Amniotic epithelial cell (primary cell): ENCODE data around the gene ABCA4.
"Not testable (repeated sequence)": the region's sequence is repeated elsewhere in the genome, so short reads cannot be mapped to it uniquely, and the experiment has no call there.

Experiments used
- DNase-seq: peaks from one replicate; pipeline ENCODE4 v3.0.0-alpha.2; 2010; ENCODE audit warnings: low read depth

The ABCA4 gene

DNA sequence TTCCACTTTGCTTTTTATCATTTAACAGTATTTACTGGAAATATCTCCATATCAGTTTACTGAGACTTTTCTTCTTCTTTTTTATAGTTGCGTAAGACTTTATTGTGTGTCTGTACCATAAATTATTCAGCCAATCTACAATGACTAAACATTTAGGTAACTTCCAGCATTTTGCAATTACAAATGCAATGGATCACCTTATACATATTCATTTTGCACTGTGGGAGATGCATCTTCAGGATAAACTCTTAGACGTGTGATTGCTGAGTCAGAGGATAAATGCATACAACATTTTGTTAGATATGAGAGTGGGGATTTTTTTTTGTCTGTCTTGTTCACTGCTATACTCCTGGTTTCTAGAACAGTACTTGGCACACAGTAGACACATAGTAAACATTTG lies 116.0 kb downstream of the ABCA4 start:
- peak; percentile 94 for DNase-seq

DNA sequence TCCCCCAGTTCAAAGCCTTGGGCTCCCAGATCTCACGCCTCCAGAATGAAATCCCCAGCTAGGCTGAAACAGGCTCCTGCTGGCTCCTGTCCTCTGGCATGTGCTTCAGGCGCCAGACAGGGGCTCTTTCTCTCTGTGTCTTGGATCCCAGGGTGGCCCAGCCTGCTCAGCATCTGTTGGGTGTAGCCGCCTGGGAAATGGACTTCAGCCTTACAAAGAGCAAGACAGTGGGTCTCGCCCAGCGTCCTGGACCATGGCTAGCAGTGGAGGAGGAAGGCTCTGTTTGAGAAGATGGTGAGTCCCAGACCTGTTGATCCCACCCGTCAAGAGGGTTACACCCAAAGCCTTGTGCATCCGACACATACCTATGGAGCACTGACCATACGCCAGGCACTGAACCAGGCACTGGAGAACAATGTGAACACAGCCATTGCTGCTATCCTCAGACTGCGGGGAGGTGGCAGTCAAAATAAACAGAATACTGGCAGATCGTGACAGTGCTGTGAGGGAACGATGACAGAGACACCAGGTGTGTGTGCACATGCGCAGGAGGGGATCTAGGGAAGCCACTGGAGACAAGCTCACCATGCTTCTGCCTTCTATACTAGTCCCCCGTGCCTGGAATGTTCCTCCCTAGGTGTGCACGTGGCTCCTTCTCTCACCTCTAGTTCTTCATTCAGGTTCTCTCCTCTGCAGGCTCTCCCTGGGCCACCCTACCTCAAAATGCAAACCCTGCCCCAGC lies 118.7 kb downstream of the ABCA4 start:
- no peak for DNase-seq

DNA sequence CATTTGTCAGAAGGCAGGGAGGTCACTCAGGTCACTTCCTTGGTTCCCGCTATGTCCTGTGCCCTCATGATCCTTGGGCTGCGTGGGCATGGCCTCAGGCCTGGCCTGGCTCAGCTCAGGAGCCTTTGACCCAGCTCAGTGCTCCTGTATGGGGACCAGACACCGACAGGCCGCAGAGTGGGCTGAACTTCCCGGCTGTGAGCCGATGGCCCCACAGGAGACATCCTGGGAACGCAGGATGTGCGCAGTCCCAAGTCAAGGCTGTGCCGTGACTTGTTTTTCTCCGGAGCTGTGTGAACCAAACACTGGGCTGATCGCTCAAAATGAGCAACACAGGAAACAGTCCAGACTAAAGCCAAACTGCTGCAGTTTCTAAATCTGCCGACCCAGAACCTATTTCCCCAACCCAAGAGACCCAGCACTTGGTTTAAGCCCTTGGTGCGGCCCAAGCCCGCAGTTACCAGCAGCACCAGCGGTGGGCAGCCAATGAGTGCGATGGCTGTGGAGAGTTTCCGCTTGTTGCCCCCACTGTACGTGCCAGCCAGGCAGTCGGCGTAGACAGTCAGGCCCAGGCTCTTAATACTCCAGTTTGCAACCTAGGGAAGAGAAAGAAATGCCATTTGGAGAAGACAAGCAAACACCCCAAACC lies 119.4 kb downstream of the ABCA4 start:
- no peak for DNase-seq

DNA sequence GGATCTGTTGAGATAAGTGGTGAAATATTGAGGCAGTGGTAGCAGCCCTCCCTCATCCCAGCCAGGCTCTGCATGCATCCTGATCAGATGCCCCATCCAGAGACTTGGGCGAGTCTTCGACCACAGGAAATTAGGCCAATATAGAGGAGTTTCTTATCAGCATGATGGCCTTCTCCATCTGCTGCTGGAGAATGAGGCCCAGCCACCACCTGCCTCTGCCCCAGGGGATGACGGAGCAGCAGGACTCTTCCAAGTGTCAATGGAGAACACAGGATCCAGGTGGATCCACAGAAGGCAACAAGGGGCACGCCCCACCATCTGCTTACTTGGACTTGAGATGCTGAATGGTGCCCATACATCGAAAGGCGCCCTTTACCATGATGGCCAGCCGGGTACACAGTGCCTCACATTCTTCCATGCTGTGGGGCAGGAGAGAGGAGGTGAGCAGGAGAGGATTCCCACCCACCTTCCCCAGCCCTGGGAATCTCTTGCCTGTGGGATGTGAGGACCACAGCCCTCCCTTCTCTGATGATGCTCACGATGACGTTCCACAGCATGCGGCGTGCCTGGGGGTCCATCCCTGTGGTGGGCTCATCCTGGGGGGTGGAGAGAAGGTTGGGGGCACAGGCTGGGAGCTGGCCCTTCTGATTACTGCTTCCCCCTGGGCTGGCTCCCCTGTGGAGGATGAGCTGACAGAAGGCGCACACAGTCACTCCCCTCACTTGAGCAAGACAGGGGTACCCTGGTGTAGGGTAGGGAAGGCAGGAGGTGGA lies 120.3 kb downstream of the ABCA4 start:
- no peak for DNase-seq

GRCh38 chr1:93999840-94000415 lies 121.0 kb downstream of the ABCA4 start:
- DNase-seq: no peak

DNA sequence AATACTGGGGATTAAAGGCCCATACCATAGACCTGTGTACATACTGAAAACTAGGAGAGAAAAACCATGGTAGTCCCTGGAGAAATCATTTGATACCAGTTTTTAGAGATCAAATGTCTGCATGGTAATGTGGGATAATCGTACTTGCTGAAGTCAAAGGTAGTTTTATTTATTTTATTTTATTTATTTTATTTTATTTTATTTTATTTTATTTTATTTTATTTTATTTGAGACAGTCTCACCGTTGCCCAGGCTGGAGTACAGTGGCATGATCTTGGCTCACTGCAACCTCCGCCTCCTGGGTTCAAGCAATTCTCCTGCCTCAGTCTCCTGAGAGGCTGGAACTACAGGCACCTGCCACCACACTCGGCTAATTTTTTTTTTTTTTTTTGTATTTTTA lies 122.4 kb downstream of the ABCA4 start:
- DNase-seq: not testable (repeated sequence)

- DNase-seq: no peak
These were observed 123.2 kb downstream of the ABCA4 start for GRCh38 chr1:93997756-93998155.

- DNase-seq: no peak
These were observed 125.0 kb downstream of the ABCA4 start for GRCh38 chr1:93995837-93996536.

DNA sequence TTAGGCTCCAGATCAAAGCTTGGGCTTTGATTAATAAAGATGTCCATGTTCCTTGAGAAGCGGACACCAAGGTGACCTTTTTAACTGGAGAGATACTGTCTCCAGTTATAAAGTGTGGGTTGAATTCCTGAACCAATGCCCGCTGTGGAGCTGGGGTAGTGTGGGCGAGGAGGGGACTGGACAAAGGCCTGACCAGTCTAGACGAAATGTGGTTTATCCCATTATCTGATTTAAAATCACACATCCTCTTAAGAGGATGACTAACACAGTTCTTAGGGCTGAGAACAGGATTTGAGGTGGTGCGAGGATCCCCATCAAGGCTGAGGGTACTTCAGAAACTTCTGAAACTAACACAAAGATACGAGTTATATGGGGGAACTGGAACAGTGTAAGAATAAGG lies 127.2 kb downstream of the ABCA4 start:
- DNase-seq: peak; percentile 69

GRCh38 chr1:93992954-93993353 lies 128.0 kb downstream of the ABCA4 start:
- DNase-seq: no peak

DNA sequence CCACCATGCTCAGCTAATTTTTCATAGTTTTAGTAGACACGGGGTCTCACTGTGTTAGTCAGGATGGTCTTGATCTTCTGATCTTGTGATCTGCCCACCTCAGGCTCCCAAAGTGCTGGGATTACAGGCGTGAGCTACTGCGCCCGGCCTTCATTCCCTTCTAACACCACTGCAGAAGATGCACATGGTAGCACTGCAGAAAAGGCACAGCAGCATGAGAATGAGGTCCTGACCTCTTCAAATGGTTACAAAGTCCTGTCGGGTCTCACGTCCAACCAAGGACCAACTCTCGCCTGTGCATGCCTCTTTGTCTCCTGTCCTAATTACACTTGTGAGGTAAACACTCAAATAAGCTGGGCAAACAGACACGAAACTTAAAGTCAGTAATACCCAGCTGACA lies 128.8 kb downstream of the ABCA4 start:
- no peak for DNase-seq

DNA sequence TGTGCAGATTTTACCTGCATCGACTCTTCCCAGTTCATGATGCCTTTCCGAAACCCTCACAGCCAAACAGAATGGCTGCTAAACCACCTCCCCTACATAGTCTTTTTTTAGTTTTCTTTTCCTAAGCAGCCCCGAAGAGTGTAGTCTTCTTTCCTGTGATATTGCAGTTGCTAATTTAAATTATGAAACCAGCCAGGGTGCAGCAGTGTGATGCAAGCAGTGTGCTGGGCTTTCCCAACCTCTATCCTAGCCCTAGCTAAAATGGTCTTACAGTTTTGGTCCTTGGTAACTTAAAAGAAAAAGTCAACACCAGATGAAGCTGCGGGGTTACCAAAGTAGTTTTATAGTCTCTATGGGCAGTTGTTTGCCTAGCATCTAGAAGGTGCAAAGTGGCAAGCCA lies 129.7 kb downstream of the ABCA4 start:
- no peak for DNase-seq

DNA sequence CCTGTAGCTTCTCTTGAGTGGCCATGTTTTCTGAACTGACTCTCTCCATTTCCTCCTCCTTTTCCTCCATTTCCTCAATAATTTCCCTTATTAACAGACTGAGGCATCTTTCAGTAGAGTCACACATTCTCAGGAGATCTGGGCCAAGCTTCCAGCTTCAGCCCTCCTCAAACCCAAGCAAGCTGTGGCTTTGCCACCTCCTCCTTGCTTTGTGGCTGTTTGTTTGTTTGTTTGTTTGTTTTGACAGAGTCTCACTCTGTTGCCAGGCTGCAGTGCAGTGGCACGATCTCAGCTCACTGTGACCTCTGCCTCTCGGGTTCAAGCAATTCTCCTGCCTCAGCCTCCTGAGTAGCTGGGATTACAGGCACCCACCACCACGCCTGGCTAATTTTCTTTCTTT lies 130.5 kb downstream of the ABCA4 start:
- DNase-seq: not testable (repeated sequence)

- DNase-seq: no peak
These were observed 130.9 kb downstream of the ABCA4 start for GRCh38 chr1:93990010-93990409.

DNA sequence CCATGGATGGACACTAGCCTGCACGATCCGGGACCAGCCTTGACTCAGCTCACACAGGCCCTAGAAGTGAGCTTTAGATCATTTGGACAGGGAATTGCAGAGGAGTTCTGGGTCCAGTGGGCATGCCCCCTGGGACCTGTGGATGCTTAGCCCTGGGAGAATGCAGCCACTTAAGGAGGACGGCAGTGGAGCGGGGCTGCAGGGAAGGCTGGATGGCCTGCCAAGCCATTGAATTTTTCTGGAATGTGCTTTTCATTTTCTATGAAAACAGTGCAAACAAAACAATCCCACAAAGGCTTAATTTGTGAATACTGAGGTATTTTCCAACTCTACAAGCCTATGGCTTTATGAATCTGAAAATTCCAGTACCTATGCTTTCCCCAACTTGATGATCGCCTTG lies 131.3 kb downstream of the ABCA4 start:
- DNase-seq: no peak

- DNase-seq: peak; percentile 98
These were observed 132.2 kb downstream of the ABCA4 start for GRCh38 chr1:93988634-93989350.

GRCh38 chr1:93981274-93981667 lies 139.7 kb downstream of the ABCA4 start:
- no peak for DNase-seq

GRCh38 chr1:93980320-93981273 lies 140.4 kb downstream of the ABCA4 start:
- DNase-seq: peak; percentile 44

DNA sequence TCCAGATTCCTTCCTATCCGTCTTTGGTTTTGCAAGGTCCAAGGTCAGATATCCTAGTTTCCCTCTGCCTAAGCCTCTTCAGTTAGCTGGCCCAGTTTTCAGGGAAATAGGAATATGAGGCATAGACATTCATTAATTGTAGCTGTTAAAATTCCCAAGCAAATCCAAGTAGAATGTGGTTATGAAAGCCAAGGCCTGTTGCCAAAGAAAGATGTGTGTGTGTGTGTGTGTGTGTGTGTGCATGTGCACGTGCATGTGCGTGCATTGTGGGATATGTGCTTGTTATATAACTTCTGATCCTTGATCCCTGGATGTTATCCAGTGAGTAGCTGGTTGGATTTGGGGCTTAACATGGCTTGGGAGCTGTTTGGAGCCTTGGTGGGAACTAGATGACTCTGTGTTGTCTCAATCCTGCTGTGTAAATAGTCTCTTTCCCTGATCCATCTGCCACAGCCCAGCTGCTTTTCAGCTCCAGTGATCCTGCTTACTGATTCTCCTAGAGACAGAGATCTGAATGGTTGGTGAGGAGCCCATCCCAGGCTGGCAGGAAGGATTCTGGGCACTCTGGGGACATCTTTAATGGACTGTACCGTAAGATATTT lies 141.1 kb downstream of the ABCA4 start:
- DNase-seq: peak; percentile 91
